Prostate gland (tissue), 2 donors: ENCODE data around the gene WRNIP1. TPM values are rescaled to one million over a fixed set of nuclear protein-coding genes. Genes with fewer than 3 reads are reported as not detected.

ENCODE experiments used
- DNase-seq: peaks from one replicate; pipeline ENCODE4 v3.0.0-alpha.2; 2019; ENCODE audit warnings: low spot score
- H3K27ac ChIP-seq, 2 donors: fragments of 200-600 bp; sonication (generic); 2 replicates each; pipeline ENCODE4 v1.5.1; 2017 to 2019
- H3K27me3 ChIP-seq: fragments of 200-600 bp; sonication (generic); replicated peaks from 2 replicates; pipeline ENCODE4 v1.5.1; 2019; ENCODE audit not compliant: insufficient read depth
- H3K36me3 ChIP-seq, 2 donors: fragments of 200-600 bp; sonication (generic); 1 replicate in 1 of 2; 2 replicates in 1 of 2; pipeline versions ENCODE4 v1.5.1 to v1.8.1; 2017 to 2019
- H3K4me1 ChIP-seq: fragments of 200-600 bp; sonication (generic); replicated peaks from 2 replicates; pipeline ENCODE4 v1.5.1; 2019
- H3K4me3 ChIP-seq, 2 donors: fragments of 200-600 bp; sonication (generic); 2 replicates each; pipeline ENCODE4 v1.5.1; 2017 to 2019
- H3K9me3 ChIP-seq: fragments of 200-600 bp; sonication (generic); 2 replicates; pipeline ENCODE4 v1.5.1; 2017
- POLR2A ChIP-seq: fragments of 450-650 bp; IDR thresholded peaks from one replicate; pipeline ENCODE4 v1.6.1; 2016; ENCODE audit warnings: antibody characterized with exemption, mild to moderate bottlenecking
- POLR2AphosphoS5 ChIP-seq: sonication (generic); formaldehyde crosslinking; IDR thresholded peaks from one replicate; pipeline ENCODE4 v1.6.1; 2017; ENCODE audit warnings: antibody characterized with exemption
- WGBS: methylation state at CpG from one replicate; pipeline ENCODE4 v1.1.5; 2018; 5-methylcytosine and 5-hydroxymethylcytosine counted together
- intact Hi-C: fragments of 100-400 bp; cut with DNase I; formaldehyde crosslinking; loops from one replicate; pipeline ENCODE4 v1.14.2; 2022
- total RNA-seq, 2 donors: library from RNA; depleted of rRNA; stranded (reverse); fragments of >200 nt; gene quantifications; one replicate each; pipeline ENCODE4 v1.1.0, GENCODE V29; 2016
- TF ChIP-seq, protein P1 (sequence below), 4 experiments: fragments of 200-600 bp in 2 of 4; fragments of 450-650 bp in 2 of 4; sonication (generic) in 2 of 4; IDR thresholded peaks; 1 replicate in 3 of 4; 2 replicates in 1 of 4; pipeline ENCODE4 v1.5.1; 2016 to 2019; ENCODE audit warnings: antibody characterized with exemption in 4 of 4, mild to moderate bottlenecking in 2 of 4, moderate library complexity in 2 of 4

WRNIP1 gene
- total RNA-seq, 2 donors from 2014 or later: 89.6 to 90.0 TPM

GRCh38 chr6:2752477-2753109, 12.6 kb upstream of the WRNIP1 start:
- whole genome bisulfite sequencing: 78% methylated on average over 5 of the region's 5 CpGs
- H3K4me1 ChIP-seq: no peaks in the 10 kb centered on the region
- DNase-seq: no peak
- no peak overlapping the region for H3K4me3 ChIP-seq
- no peak for TF ChIP-seq POLR2AphosphoS5
- TF ChIP-seq, protein P1, sequence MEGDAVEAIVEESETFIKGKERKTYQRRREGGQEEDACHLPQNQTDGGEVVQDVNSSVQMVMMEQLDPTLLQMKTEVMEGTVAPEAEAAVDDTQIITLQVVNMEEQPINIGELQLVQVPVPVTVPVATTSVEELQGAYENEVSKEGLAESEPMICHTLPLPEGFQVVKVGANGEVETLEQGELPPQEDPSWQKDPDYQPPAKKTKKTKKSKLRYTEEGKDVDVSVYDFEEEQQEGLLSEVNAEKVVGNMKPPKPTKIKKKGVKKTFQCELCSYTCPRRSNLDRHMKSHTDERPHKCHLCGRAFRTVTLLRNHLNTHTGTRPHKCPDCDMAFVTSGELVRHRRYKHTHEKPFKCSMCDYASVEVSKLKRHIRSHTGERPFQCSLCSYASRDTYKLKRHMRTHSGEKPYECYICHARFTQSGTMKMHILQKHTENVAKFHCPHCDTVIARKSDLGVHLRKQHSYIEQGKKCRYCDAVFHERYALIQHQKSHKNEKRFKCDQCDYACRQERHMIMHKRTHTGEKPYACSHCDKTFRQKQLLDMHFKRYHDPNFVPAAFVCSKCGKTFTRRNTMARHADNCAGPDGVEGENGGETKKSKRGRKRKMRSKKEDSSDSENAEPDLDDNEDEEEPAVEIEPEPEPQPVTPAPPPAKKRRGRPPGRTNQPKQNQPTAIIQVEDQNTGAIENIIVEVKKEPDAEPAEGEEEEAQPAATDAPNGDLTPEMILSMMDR (IDR thresholded peaks at IDR 0.05): no peak
- no peak for TF ChIP-seq POLR2A
- no peaks in the 10 kb centered on the region for H3K9me3 ChIP-seq
- no peaks in the 10 kb centered on the region for H3K36me3 ChIP-seq
- no peaks in the 10 kb centered on the region for H3K27me3 ChIP-seq
- no peak overlapping the region for H3K27ac ChIP-seq
- intact Hi-C loops: no loop called here

- H3K4me3 ChIP-seq: no peak overlapping the region
- H3K9me3 ChIP-seq: no peaks in the 10 kb centered on the region
- H3K27ac ChIP-seq: no peak overlapping the region
- DNase-seq: no peak
- intact Hi-C loops: no loop called here
- 56% methylated on average over 7 of the region's 7 CpGs for WGBS
- no peaks in the 10 kb centered on the region for H3K27me3 ChIP-seq
- no peaks in the 10 kb centered on the region for H3K4me1 ChIP-seq
- no peaks in the 10 kb centered on the region for H3K36me3 ChIP-seq
- TF ChIP-seq, protein P1 (IDR thresholded peaks at IDR 0.05): no peak
- TF ChIP-seq POLR2A (no peak), POLR2AphosphoS5 (no peak)
Measured at GRCh38 chr6:2753110-2753489, 12.1 kb upstream of the WRNIP1 start.

- TF ChIP-seq POLR2AphosphoS5: no peak
- TF ChIP-seq, protein P1 (IDR thresholded peaks at IDR 0.05): no peak
- TF ChIP-seq POLR2A: no peak
- no peak overlapping the region for H3K4me3 ChIP-seq
- H3K9me3 ChIP-seq: no peaks in the 10 kb centered on the region
- intact Hi-C loops: no loop called here
- H3K4me1 ChIP-seq: no peaks in the 10 kb centered on the region
- H3K36me3 ChIP-seq: no peaks in the 10 kb centered on the region
- no peak for DNase-seq
- no peak overlapping the region for H3K27ac ChIP-seq
- H3K27me3 ChIP-seq: no peaks in the 10 kb centered on the region
Measured at GRCh38 chr6:2753743-2754142, 11.4 kb upstream of the WRNIP1 start.

GRCh38 chr6:2754393-2754792, 10.8 kb upstream of the WRNIP1 start:
- TF ChIP-seq POLR2A (no peak), POLR2AphosphoS5 (no peak)
- TF ChIP-seq, protein P1 (IDR thresholded peaks at IDR 0.05): no peak
- H3K4me1 ChIP-seq: no peaks in the 10 kb centered on the region
- no peaks in the 10 kb centered on the region for H3K27me3 ChIP-seq
- no peak overlapping the region for H3K27ac ChIP-seq
- H3K9me3 ChIP-seq: no peaks in the 10 kb centered on the region
- no peaks in the 10 kb centered on the region for H3K36me3 ChIP-seq
- no peak for DNase-seq
- intact Hi-C loops: no loop called here
- WGBS: 66% methylated on average over 3 of the region's 3 CpGs
- no peak overlapping the region for H3K4me3 ChIP-seq

DNA sequence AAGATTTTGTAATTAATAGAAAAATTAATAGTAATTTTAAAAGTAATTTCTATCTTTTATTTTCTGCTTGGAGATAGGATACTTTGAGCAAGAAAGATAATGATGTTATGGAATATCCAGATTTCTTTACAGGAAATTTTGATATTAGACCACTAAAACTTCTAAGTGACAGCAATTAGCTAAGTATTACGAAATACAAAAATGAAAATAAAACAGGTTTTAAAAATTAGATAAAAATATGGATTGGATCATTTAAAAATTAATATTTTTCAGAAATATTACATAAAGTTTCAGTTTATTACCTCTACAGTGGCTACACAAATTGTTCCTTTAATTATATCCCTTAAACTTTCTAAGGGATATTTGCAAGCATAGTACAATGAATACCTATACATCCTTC, 10.3 kb upstream of the WRNIP1 start:
- Histone ChIP-seq H3K4me1 (no peaks in the 10 kb centered on the region), H3K27me3 (no peaks in the 10 kb centered on the region), H3K36me3 (no peaks in the 10 kb centered on the region), H3K9me3 (no peaks in the 10 kb centered on the region), H3K27ac (no peak overlapping the region), H3K4me3 (no peak overlapping the region)
- intact Hi-C loops: no loop called here
- 94% methylated on average over 1 of the region's 1 CpG for WGBS
- TF ChIP-seq POLR2A (no peak), POLR2AphosphoS5 (no peak)
- TF ChIP-seq, protein P1 (IDR thresholded peaks at IDR 0.05): no peak
- no peak for DNase-seq
